Naive thymus-derived CD8-positive, alpha-beta T cell (primary cell): ENCODE results near the gene KRT32. TPM values are rescaled to one million over a fixed set of nuclear protein-coding genes. Genes with fewer than 3 reads are reported as not detected.

Source experiments
- ATAC-seq, 2 donors: fragments of 150-1000 bp; cut with Tn5 transposase in 1 of 2; sonication (Bioruptor Pico), chemical (Tn5 transposase) in 1 of 2; 1 replicate in 1 of 2; 2 replicates in 1 of 2; pipeline ENCODE4 v1.10.0; 2021; ENCODE audit warnings: mild to moderate bottlenecking in 2 of 2, moderate library complexity in 2 of 2
- POLR2A ChIA-PET: fragments of 350-600 bp; sonication (Branson Sonifier 250); formaldehyde crosslinking; loops from one replicate; lab custom pipeline; 2021; ENCODE audit warnings: antibody characterized with exemption; lab: Charles Lee
- DNase-seq, 10 donors: peaks; one replicate each; pipeline versions ENCODE4 v3.0.0 to v3.0.0-alpha.2; 2020 to 2022
- H3K27ac Mint-ChIP-seq, 10 donors: one replicate each; pipeline ENCODE4 v1.8.0; 2020 to 2022; ENCODE audit warnings: mild to moderate bottlenecking in 10 of 10, mixed read lengths in 10 of 10, moderate library complexity in 4 of 10, inconsistent platforms in 1 of 10
- H3K27me3 Mint-ChIP-seq, 5 donors: one replicate each; pipeline ENCODE4 v1.8.0; 2021 to 2022; ENCODE audit warnings: mixed read lengths in 5 of 5
- H3K36me3 Mint-ChIP-seq, 3 donors: one replicate each; pipeline ENCODE4 v1.8.0; 2020 to 2022; ENCODE audit warnings: mixed read lengths in 3 of 3, mild to moderate bottlenecking in 2 of 3, inconsistent platforms in 1 of 3
- H3K4me1 Mint-ChIP-seq, 4 donors: one replicate each; pipeline ENCODE4 v1.8.0; 2021 to 2022; ENCODE audit warnings: mixed read lengths in 4 of 4
- H3K4me3 Mint-ChIP-seq, 10 donors: one replicate each; pipeline ENCODE4 v1.8.0; 2020 to 2022; ENCODE audit warnings: mild to moderate bottlenecking in 10 of 10, mixed read lengths in 10 of 10, moderate library complexity in 6 of 10, inconsistent platforms in 1 of 10
- H3K9me3 Mint-ChIP-seq, 9 donors: one replicate each; pipeline ENCODE4 v1.8.0; 2020 to 2022; ENCODE audit warnings: mixed read lengths in 9 of 9, mild to moderate bottlenecking in 3 of 9, inconsistent platforms in 1 of 9, moderate library complexity in 1 of 9
- polyA plus RNA-seq, 3 donors: library from polyadenylated mRNA; unstranded; fragments of 300-500 nt; fragmentation: Illumina TruSeq; gene quantifications; one replicate each; pipeline ENCODE4 v1.2.3, GENCODE V29; 2021
- total RNA-seq, 8 experiments: library from RNA in 2 of 8; stranded (reverse) in 2 of 8; gene quantifications; one replicate each; pipeline ENCODE4 v1.2.3 and lab custom pipeline; 2021 to 2026

Gene KRT32
- total and polyA plus RNA-seq, 5 experiments from 2014 or later, result not detected

DNA sequence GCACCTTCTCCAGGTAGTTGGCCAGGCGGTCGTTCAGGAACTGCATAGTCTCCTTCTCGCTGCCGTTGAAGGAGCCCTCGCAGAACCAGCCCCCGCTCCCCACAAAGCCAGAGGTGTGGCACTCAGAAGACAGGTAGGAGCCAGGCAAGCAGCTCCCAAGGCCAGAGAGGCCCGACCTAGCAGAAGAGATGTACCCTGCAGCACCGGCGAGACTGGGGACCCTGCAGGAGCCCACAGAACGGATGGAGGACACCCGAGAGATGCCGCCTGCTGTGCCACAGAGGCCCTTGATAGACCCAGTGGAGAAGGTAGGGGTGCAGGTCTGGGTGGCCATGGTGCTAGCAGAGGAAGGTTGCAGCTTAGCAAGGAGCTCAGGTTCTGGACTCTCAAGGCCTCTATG is 22.3 kb upstream of the KRT32 start, which contains the start of gene KRT36:
Gene KRT36 (minus strand): TSS at position 380 of the 400 bp plus-strand sequence. CDS start 46 bp downstream, at position 334.
- POLR2A ChIA-PET, result no interaction called here
- ATAC-seq, result no peak

DNA sequence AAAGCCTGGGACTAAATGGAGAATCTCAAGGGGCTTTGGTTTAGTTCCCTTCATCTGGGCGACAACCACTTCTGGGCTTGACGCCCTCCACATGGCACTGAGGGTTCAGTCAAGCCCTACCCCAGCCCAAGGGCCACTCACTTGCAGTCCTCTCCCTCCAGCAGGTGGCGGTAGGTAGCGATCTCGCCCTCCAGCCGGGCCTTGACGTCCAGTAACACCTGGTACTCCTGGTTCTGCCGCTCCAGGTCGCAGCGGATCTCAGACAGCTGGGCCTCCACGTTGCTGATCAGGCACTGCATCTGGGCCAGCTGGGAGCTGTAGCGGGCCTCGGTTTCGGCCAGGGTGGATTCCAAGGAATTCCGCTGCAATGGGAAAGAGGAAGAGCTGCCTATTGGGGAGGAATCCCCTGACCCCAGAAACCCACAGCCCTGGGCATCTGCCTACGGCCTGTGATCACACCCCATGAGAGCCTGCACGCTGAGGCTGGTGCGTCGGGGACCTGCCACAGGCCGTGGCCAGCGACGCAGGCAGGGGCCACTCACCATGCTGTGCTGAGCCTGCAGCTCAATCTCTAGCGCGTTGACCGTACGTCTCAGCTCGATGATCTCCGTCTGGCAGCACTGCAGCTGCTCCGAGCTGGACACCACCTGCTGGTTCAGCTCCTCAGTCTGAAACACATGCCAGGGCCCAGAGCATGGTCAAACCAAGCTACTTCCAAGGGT is 19.8 kb upstream of the KRT32 start:
- Mint-ChIP-seq H3K27ac (no peak overlapping the region), H3K9me3 (no peaks in the 10 kb centered on the region), H3K27me3 (peaks cover 0 to 7% (median 2%) of the 10 kb centered on the region in 5 donors), H3K36me3 (no peaks in the 10 kb centered on the region), H3K4me3 (no peak overlapping the region), H3K4me1 (peaks cover 5 to 15% (median 9%) of the 10 kb centered on the region in 4 donors)
- no peak for ATAC-seq
- POLR2A ChIA-PET, result no interaction called here
- peak in 1 of 10 donors; percentile 50 for DNase-seq

More for the DNA sequence above, 22.3 kb upstream of the KRT32 start, which contains the start of gene KRT36:
- Mint-ChIP-seq H3K4me3 (no peak within 1 kb of the TSS), H3K27me3 (peaks cover 0 to 7% (median 2%) of the 10 kb centered on the region in 5 donors), H3K4me1 (peaks cover 9 to 22% (median 10%) of the 10 kb centered on the region in 4 donors), H3K27ac (peak within 1 kb of the TSS in 2 of 10 donors; percentile 18 to 57), H3K36me3 (no peaks in the 10 kb centered on the region), H3K9me3 (no peaks in the 10 kb centered on the region)
- DNase-seq, result peak in 1 of 10 donors; percentile 55

GRCh38 chr17:41486316-41486715 is 19.1 kb upstream of the KRT32 start:
- H3K9me3 Mint-ChIP-seq, result no peaks in the 10 kb centered on the region
- peaks cover 5 to 13% (median 9%) of the 10 kb centered on the region in 4 donors for H3K4me1 Mint-ChIP-seq
- no peak for ATAC-seq
- no peak overlapping the region for H3K27ac Mint-ChIP-seq
- DNase-seq, result peak in 1 of 10 donors; percentile 54
- no peaks in the 10 kb centered on the region for H3K36me3 Mint-ChIP-seq
- no peak overlapping the region for H3K4me3 Mint-ChIP-seq
- POLR2A ChIA-PET, result no interaction called here
- peaks cover 0 to 7% (median 2%) of the 10 kb centered on the region in 5 donors for H3K27me3 Mint-ChIP-seq

GRCh38 chr17:41484920-41485904 is 18.0 kb upstream of the KRT32 start:
- Mint-ChIP-seq H3K4me1 (peaks cover 2 to 6% (median 3%) of the 10 kb centered on the region in 4 donors), H3K4me3 (no peak overlapping the region), H3K9me3 (no peaks in the 10 kb centered on the region), H3K27me3 (peaks cover 0 to 7% (median 2%) of the 10 kb centered on the region in 5 donors), H3K36me3 (no peaks in the 10 kb centered on the region), H3K27ac (peak overlapping the region in 3 of 10 donors; percentile 53 to 75 (median 58))
- DNase-seq (peak in 1 of 10 donors; percentile 50), ATAC-seq (no peak)
- POLR2A ChIA-PET, result interaction anchor here (0.6 kb wide), 1 partner anchor 924 kb away, joined by 3 read pairs; no protein-coding TSS in a partner anchor

DNA sequence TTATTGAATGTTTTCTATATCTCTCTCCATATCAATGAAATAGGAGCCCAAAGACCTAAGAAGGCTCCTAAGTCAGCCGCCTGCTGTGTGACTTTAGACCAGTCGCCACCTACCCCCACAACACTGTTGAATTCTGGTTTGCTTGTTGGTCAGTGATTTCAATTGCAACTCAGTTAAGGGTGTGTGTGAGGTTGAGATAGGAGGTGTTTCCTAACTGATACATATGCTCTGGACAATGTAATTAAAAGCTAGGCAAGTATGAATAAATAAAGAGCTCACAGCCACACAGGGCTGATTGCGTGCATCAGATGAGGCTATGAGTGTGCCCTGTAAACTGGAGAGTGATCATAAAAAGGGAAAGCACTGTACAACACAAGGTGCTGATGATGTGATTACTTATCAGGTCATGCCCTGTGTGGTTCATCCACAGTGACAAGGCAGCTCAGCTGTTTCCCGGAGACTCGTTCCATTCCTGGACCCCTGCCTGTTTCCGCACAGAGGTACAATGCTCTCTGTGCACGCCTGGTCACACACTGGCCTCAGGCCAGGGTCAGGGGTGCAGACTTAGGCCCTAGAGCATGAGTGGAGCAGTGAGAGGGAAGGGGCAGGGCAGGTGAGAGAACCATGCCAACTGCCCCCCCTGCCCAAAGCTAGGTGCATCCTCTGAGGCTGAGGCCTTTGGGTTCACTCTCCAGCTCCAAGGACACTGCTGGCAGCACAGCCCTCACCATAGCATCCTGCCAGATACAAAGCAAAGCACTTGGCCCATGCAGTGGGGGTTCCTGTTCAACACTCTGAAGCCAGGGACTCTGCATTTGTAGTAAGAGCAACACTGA is 17.0 kb upstream of the KRT32 start:
- Mint-ChIP-seq H3K27ac (peak overlapping the region in 1 of 10 donors; percentile 58), H3K36me3 (no peaks in the 10 kb centered on the region), H3K4me1 (peaks cover 0 to 2% (median under 1%) of the 10 kb centered on the region in 4 donors), H3K9me3 (no peaks in the 10 kb centered on the region), H3K4me3 (no peak overlapping the region), H3K27me3 (peaks cover 0 to 7% (median 2%) of the 10 kb centered on the region in 5 donors)
- ATAC-seq, result no peak
- POLR2A ChIA-PET, result no interaction called here
- DNase-seq, result peak in 1 of 10 donors; percentile 34

GRCh38 chr17:41483531-41483930 is 16.3 kb upstream of the KRT32 start:
- Mint-ChIP-seq H3K9me3 (no peaks in the 10 kb centered on the region), H3K27ac (peak overlapping the region in 1 of 10 donors; percentile 7), H3K4me3 (no peak overlapping the region), H3K4me1 (peaks cover 0 to 2% (median under 1%) of the 10 kb centered on the region in 4 donors), H3K27me3 (peaks cover 0 to 7% (median 2%) of the 10 kb centered on the region in 5 donors), H3K36me3 (no peaks in the 10 kb centered on the region)
- DNase-seq (no peak), ATAC-seq (no peak)
- POLR2A ChIA-PET, result no interaction called here

- POLR2A ChIA-PET, result no interaction called here
- Mint-ChIP-seq H3K27me3 (peaks cover 0 to 3% (median 0%) of the 10 kb centered on the region in 5 donors), H3K4me3 (no peak within 1 kb of the TSS), H3K4me1 (peaks cover 0 to 2% (median 0%) of the 10 kb centered on the region in 4 donors), H3K27ac (peak within 1 kb of the TSS in 1 of 10 donors; percentile 75), H3K36me3 (no peaks in the 10 kb centered on the region), H3K9me3 (no peaks in the 10 kb centered on the region)
- DNase-seq (no peak), ATAC-seq (no peak)
Measured at GRCh38 chr17:41481036-41481435, 13.8 kb upstream of the KRT32 start, which contains the start of gene KRT35. Gene KRT35 (minus strand): TSS chr17:41481151. CDS start chr17:41481097, 54 bp downstream.

- Mint-ChIP-seq H3K9me3 (no peaks in the 10 kb centered on the region), H3K27me3 (peaks cover 0 to 3% (median 0%) of the 10 kb centered on the region in 5 donors), H3K36me3 (no peaks in the 10 kb centered on the region), H3K4me1 (peaks cover 0 to 2% (median 0%) of the 10 kb centered on the region in 4 donors), H3K4me3 (no peak overlapping the region), H3K27ac (no peak overlapping the region)
- DNase-seq (no peak), ATAC-seq (no peak)
- POLR2A ChIA-PET, result no interaction called here
Measured at GRCh38 chr17:41480581-41480980, 13.4 kb upstream of the KRT32 start.

- POLR2A ChIA-PET, result no interaction called here
- Mint-ChIP-seq H3K27me3 (peaks cover 0 to 3% (median 0%) of the 10 kb centered on the region in 5 donors), H3K9me3 (no peaks in the 10 kb centered on the region), H3K36me3 (no peaks in the 10 kb centered on the region), H3K4me3 (no peak overlapping the region), H3K4me1 (peaks cover 0 to 2% (median 0%) of the 10 kb centered on the region in 4 donors), H3K27ac (no peak overlapping the region)
- DNase-seq, result no peak
- ATAC-seq, result no peak
Measured at GRCh38 chr17:41480136-41480535, 12.9 kb upstream of the KRT32 start.

DNA sequence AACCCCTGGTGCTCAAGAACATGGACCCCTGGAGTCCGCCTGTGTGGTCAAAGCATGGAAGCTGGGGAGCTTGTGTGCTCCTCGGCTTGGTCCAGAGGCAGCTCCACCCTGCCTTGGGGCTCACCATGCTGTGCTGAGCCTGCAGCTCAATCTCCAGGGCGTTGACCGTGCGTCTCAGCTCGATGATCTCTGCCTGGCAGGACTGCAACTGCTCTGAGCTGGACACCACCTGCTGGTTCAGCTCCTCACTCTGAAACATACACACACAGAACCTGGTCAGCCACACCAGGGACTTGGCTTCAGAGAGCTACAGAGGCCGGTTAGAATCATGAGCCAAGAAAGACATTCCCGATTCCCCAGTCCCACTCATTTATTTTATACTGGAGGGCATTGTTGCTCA is 11.1 kb upstream of the KRT32 start:
- POLR2A ChIA-PET, result no interaction called here
- ATAC-seq (no peak), DNase-seq (no peak)
- Mint-ChIP-seq H3K9me3 (peaks cover 0 to 2% (median 0%) of the 10 kb centered on the region in 9 donors), H3K27me3 (peaks cover 0 to 3% (median 0%) of the 10 kb centered on the region in 5 donors), H3K4me3 (no peak overlapping the region), H3K27ac (peak overlapping the region in 1 of 10 donors; percentile 62), H3K4me1 (no peaks in the 10 kb centered on the region), H3K36me3 (no peaks in the 10 kb centered on the region)

- Mint-ChIP-seq H3K27ac (peak overlapping the region in 1 of 10 donors; percentile 17), H3K27me3 (peaks cover 0 to 4% (median 0%) of the 10 kb centered on the region in 5 donors), H3K4me3 (no peak overlapping the region), H3K9me3 (peaks cover 0 to 4% (median 0%) of the 10 kb centered on the region in 9 donors), H3K4me1 (no peaks in the 10 kb centered on the region), H3K36me3 (no peaks in the 10 kb centered on the region)
- POLR2A ChIA-PET, result no interaction called here
- ATAC-seq, result no peak
- DNase-seq, result no peak
Measured at GRCh38 chr17:41476866-41477815, 10.0 kb upstream of the KRT32 start.
